ENCODE data around the gene ANKS1B.

DNA sequence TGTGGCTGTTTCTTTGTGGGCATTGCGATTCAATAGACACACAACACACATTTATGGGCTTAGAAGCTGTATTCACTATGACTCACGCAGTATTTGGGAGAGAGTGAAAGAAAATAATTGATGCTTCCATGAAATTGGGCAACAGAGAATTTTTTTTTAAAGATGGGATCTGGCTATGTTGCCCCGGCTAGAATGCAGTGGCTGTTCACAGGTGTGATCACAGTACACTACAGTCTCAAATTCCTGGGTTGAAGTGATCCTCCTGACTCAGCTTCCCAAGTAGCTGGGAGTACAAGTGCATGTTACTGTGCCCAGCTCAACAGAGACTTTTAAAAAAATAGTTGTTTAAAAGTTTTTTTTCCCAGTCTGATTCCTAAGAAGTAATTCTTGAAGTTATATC, 1193.3 kb downstream of the ANKS1B start:
- TF ChIP-seq ZNF274 (IDR thresholded peaks at IDR 0.05; ENCODE audit: low read depth, low read length): no peak
- TF ChIP-seq YY1 (IDR thresholded peaks at IDR 0.05; ENCODE audit: insufficient read depth, insufficient read length): no peak
- no peak for TF ChIP-seq SUZ12 (IDR thresholded peaks at IDR 0.05; ENCODE audit: extremely low read depth, insufficient read depth, insufficient read length)
